Glutamatergic neuron (in vitro differentiated cells): ENCODE measurements around the gene ONECUT3. TPM values are rescaled to one million over a fixed set of nuclear protein-coding genes. Genes with fewer than 3 reads are reported as not detected.

ENCODE experiments used
- DNase-seq: peaks from one replicate; pipeline ENCODE4 v3.0.0; 2022
- H3K27ac Mint-ChIP-seq: one replicate; pipeline ENCODE4 v1.8.0; 2020; ENCODE audit warnings: mild to moderate bottlenecking, mixed read lengths, inconsistent platforms; ENCODE audit not compliant: unreplicated experiment
- H3K27me3 Mint-ChIP-seq: one replicate; pipeline ENCODE4 v1.8.0; 2020; ENCODE audit warnings: mild to moderate bottlenecking, moderate library complexity, mixed read lengths, inconsistent platforms; ENCODE audit not compliant: unreplicated experiment
- H3K36me3 Mint-ChIP-seq: one replicate; pipeline ENCODE4 v1.8.0; 2020; ENCODE audit warnings: mild to moderate bottlenecking, mixed read lengths, inconsistent platforms; ENCODE audit not compliant: unreplicated experiment
- H3K4me1 Mint-ChIP-seq: one replicate; pipeline ENCODE4 v1.8.0; 2020; ENCODE audit warnings: mild to moderate bottlenecking, low read depth, mixed read lengths, inconsistent platforms; ENCODE audit not compliant: unreplicated experiment
- H3K4me3 Mint-ChIP-seq: one replicate; pipeline ENCODE4 v1.8.0; 2020; ENCODE audit warnings: mild to moderate bottlenecking, mixed read lengths, inconsistent platforms; ENCODE audit not compliant: unreplicated experiment
- H3K9me3 Mint-ChIP-seq: one replicate; pipeline ENCODE4 v1.8.0; 2020; ENCODE audit warnings: mild to moderate bottlenecking, moderate library complexity, mixed read lengths, inconsistent platforms; ENCODE audit not compliant: unreplicated experiment
- CTCF ChIP-seq: fragments of 200-600 bp; sonication (generic); IDR thresholded peaks from one replicate; pipeline ENCODE4 v1.5.0; 2021; ENCODE audit not compliant: partially characterized antibody, unreplicated experiment
- microRNA-seq: library from miRNA; unstranded; fragments of <30 nt; microRNA quantifications from one replicate; pipeline ENCODE4, GENCODE V29; 2020; ENCODE audit not compliant: unreplicated experiment
- total RNA-seq: library from RNA; stranded (reverse); fragmentation: NEBNext Ultra II Directional; extraction: Animal tissue kit (Norgen Biotek cat#: 25700); gene quantifications from one replicate; pipeline ENCODE4 v1.2.1, GENCODE V29; 2021; ENCODE audit not compliant: unreplicated experiment

The ONECUT3 gene
- total RNA-seq, 1 donor from 2014 or later = 15.4 TPM

GRCh38 chr19:1827566-1828278 lies 74.4 kb downstream of the ONECUT3 start:
- H3K4me3 Mint-ChIP-seq = no peak overlapping the region
- peaks cover 2% of the 10 kb centered on the region for H3K27me3 Mint-ChIP-seq
- H3K9me3 Mint-ChIP-seq = peaks cover 4% of the 10 kb centered on the region
- peak; percentile 15 for DNase-seq
- no peak for TF ChIP-seq CTCF
- no peaks in the 10 kb centered on the region for H3K36me3 Mint-ChIP-seq
- H3K4me1 Mint-ChIP-seq = peaks cover 16% of the 10 kb centered on the region
- no peak overlapping the region for H3K27ac Mint-ChIP-seq

- H3K27me3 Mint-ChIP-seq = peaks cover 2% of the 10 kb centered on the region
- peaks cover 4% of the 10 kb centered on the region for H3K9me3 Mint-ChIP-seq
- DNase-seq = peak; percentile 15
- H3K27ac Mint-ChIP-seq = no peak overlapping the region
- TF ChIP-seq CTCF = no peak
- H3K36me3 Mint-ChIP-seq = no peaks in the 10 kb centered on the region
- no peak overlapping the region for H3K4me3 Mint-ChIP-seq
- H3K4me1 Mint-ChIP-seq = peaks cover 19% of the 10 kb centered on the region
Observed at GRCh38 chr19:1828279-1829238, 75.3 kb downstream of the ONECUT3 start.

DNA sequence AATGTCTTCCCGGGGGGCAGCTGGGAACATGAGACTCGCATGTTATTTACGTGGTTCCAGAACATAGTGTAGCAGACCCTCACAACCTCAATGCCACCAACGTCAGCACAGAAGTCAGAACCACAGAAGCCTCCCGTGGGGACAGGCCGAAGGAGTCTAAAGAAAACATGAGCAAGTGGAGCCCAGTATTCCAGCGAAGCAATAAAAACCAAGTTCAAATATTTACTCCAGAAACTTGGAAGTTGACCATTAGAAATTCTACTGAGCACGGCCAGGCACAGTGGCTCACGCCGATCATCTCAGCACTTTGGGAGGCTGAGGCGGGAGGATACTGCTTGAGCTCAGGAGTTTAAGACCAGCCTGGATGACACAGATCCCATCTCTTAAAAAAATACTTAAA lies 76.7 kb downstream of the ONECUT3 start:
- Mint-ChIP-seq H3K27ac (no peak overlapping the region), H3K36me3 (no peaks in the 10 kb centered on the region), H3K4me1 (peaks cover 26% of the 10 kb centered on the region), H3K9me3 (peaks cover 1% of the 10 kb centered on the region), H3K4me3 (no peak overlapping the region), H3K27me3 (peaks cover 2% of the 10 kb centered on the region)
- TF ChIP-seq CTCF = no peak
- no peak for DNase-seq

DNA sequence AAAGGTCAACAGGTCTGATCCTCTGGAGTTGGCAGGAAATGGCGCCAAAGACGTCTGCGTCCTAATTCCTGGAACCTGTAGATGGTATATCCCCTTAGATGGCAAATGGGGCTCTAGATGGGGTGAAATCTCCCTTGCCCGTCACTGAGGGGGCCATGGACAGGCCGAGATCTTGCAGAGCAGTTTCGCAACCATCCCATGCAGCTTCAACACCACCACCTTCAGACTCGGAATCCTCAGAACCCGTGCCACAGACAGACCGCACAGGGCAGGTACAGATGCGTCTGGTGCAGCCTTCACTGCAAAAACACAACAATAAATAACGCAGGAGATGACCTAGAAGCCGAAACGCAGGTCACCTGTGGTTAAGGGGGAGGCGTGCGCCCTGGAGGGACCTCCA lies 77.3 kb downstream of the ONECUT3 start:
- peaks cover 26% of the 10 kb centered on the region for H3K4me1 Mint-ChIP-seq
- H3K27me3 Mint-ChIP-seq = peaks cover 2% of the 10 kb centered on the region
- peak overlapping the region; percentile 6 for H3K4me3 Mint-ChIP-seq
- H3K36me3 Mint-ChIP-seq = no peaks in the 10 kb centered on the region
- H3K9me3 Mint-ChIP-seq = no peaks in the 10 kb centered on the region
- TF ChIP-seq CTCF = no peak
- no peak for DNase-seq
- no peak overlapping the region for H3K27ac Mint-ChIP-seq

Small RNAs within 50 kb of the gene (microRNA-seq; reads per million reads assigned to microRNA genes)
- 46.6 reads per million, percentile 68 among the genes with 10 or more reads in this experiment for gene MIR1909

Other genes starting within 250 kb of the ONECUT3 start
- 0.83 TPM for gene ADAMTSL5, start 240.5 kb upstream of the ONECUT3 start, total RNA-seq
- 0.69 TPM for gene PLK5, start 229.4 kb upstream of the ONECUT3 start, total RNA-seq
- 96.7 TPM for gene MEX3D, start 185.2 kb upstream of the ONECUT3 start, total RNA-seq
- gene MBD3, start 160.6 kb upstream of the ONECUT3 start, total RNA-seq = 106 TPM
- 204 TPM for gene UQCR11, start 148.0 kb upstream of the ONECUT3 start, total RNA-seq
- gene TCF3, start 100.9 kb upstream of the ONECUT3 start, total RNA-seq = 249 TPM
- gene ATP8B3, start 58.8 kb downstream of the ONECUT3 start, total RNA-seq = 2.5 TPM
- gene REXO1, start 95.0 kb downstream of the ONECUT3 start, total RNA-seq = 65.7 TPM
- 30.6 TPM for gene KLF16, start 110.1 kb downstream of the ONECUT3 start, total RNA-seq
- gene ABHD17A, start 132.0 kb downstream of the ONECUT3 start, total RNA-seq = 75.1 TPM
- gene ADAT3, start 151.9 kb downstream of the ONECUT3 start, total RNA-seq = 10.9 TPM
- 66.3 TPM for gene SCAMP4, start 151.9 kb downstream of the ONECUT3 start, total RNA-seq
- 104 TPM for gene CSNK1G2, start 187.7 kb downstream of the ONECUT3 start, total RNA-seq